ENCODE measurements around the gene CHD6. TPM values are rescaled to one million over a fixed set of nuclear protein-coding genes. Genes with fewer than 3 reads are reported as not detected.

Gene CHD6
- total and polyA plus RNA-seq, 3 donors from 2014 or later: 21.3 to 73.9 (median 71.5) TPM

DNA sequence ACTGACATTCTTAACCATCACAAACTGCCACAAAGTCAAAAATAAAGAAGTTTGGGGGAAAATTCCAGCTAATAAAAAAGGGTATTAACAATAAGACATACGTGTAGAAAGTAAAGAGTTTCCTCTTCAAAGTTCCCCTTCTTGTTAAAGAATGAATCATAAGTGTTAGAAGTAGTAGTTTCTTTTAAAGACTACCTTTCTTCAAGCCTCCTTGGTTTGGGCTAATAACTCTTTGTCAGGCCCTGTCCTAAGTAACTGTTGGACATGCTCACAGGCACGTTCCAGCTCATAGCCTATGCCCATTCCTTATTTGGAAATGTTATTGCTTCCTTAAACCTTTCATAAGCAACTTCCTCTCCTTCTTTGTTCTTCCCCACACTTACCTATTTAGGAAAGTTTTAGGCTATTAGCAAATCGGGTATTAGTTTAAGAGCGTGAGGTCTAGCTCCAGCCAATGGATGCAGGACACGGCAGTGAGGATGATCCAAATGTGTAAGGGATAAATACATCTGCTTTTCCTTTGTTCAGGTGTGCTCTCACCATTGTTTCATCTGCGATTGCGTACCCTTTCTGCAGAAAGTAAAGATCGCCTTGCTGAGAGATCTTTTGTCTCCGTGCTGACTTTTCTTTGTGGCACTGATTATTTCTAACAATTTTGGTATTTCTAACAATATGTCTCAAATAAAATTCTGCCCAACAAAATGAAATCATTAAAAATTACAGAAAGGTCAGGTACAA lies 64.9 kb downstream of the CHD6 start:
- Histone ChIP-seq H3K4me3 (no peak overlapping the region), H3K9me3 (no peaks in the 10 kb centered on the region), H3K36me3 (ENCODE audit: low read depth, missing control alignments) (no peaks in the 10 kb centered on the region), H3K27me3 (no peaks in the 10 kb centered on the region), H3K27ac (no peak overlapping the region), H3K4me1 (no peaks in the 10 kb centered on the region)
- intact Hi-C loops (cut with DNase I; ENCODE audit: low total_unique reads): no loop called here
- TF ChIP-seq POLR2A (IDR thresholded peaks at IDR 0.05): no peak
- TF ChIP-seq, protein P1, sequence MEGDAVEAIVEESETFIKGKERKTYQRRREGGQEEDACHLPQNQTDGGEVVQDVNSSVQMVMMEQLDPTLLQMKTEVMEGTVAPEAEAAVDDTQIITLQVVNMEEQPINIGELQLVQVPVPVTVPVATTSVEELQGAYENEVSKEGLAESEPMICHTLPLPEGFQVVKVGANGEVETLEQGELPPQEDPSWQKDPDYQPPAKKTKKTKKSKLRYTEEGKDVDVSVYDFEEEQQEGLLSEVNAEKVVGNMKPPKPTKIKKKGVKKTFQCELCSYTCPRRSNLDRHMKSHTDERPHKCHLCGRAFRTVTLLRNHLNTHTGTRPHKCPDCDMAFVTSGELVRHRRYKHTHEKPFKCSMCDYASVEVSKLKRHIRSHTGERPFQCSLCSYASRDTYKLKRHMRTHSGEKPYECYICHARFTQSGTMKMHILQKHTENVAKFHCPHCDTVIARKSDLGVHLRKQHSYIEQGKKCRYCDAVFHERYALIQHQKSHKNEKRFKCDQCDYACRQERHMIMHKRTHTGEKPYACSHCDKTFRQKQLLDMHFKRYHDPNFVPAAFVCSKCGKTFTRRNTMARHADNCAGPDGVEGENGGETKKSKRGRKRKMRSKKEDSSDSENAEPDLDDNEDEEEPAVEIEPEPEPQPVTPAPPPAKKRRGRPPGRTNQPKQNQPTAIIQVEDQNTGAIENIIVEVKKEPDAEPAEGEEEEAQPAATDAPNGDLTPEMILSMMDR (IDR thresholded peaks at IDR 0.05): no peak
- DNase-seq: no peak
- WGBS, 2 donors: 89 to 90% methylated on average over 9 of the region's 9 CpGs

DNA sequence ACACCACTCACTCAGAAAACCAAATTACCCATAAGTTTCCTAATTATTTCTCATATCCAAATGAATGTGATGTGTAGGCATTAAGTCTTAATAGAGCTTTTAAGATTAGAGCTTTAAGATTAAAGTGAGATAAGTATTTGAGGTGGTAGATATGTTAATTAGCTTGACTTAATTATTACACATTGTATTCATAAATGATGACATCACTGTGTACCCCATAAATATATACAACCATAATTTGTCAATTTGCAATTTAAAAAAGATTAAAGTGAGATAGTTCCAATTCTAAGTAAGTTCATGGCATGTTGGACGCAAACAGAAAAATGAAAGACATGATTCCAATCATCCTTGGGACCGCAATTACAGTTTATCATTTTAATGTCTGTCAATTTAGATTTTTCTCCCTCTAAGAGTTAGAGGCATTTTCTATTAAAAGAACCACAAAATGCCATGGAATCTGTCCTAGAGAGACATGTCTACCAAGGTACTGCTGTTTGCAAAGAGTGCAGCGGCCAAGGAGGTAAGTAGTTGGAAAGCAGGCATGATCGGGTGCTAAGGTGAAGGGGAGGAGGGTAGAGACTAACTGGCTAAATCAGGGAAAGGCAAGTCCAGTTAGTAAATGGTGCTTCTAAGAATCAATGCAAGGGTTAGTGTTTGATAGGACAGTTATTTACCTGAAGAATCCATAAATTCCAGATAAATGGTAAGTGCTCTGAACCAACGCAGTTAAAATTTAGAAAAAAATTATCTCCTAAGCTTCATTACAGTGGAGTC lies 65.7 kb downstream of the CHD6 start:
- WGBS, 2 donors: 93% methylated on average over 5 of the region's 5 CpGs
- Histone ChIP-seq H3K27ac (no peak overlapping the region), H3K9me3 (no peaks in the 10 kb centered on the region), H3K4me1 (no peaks in the 10 kb centered on the region), H3K4me3 (no peak overlapping the region), H3K36me3 (ENCODE audit: low read depth, missing control alignments) (no peaks in the 10 kb centered on the region), H3K27me3 (no peaks in the 10 kb centered on the region)
- no peak for DNase-seq
- no peak for TF ChIP-seq POLR2A (IDR thresholded peaks at IDR 0.05)
- TF ChIP-seq, protein P1 (IDR thresholded peaks at IDR 0.05): no peak
- intact Hi-C loops (cut with DNase I; ENCODE audit: low total_unique reads): no loop called here

DNA sequence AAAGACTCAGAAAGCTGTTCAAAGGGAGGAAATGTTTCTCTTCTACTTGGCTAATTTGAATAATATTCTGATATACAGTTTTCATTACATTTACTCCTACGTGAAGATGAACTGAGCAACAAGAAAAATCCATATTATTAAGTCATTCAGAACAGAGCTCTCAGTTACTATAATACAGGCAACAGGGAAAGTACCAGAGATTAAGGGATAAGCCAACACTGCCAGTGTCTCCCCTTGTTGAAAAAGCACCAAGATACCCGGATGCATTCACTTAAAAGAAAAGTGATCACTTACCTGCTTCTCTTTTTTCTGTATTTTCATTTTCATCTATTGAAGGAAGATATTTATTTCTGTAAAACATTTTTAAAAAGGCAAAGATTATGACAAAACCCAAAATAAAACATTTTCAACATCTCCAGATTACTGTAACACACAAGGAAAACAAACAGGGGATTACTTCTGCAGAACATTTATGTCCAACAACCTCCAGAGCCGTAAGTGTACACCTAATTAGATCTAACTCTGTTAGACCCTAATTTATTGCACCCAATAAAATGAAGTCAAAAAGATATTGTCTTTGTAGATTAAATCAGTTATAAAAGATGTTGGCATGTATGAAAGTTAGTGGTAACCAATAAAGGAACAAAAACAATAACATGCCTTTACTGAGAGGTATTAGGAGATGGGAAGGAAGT lies 67.0 kb downstream of the CHD6 start:
- Histone ChIP-seq H3K9me3 (no peaks in the 10 kb centered on the region), H3K27me3 (no peaks in the 10 kb centered on the region), H3K4me3 (no peak overlapping the region), H3K4me1 (no peaks in the 10 kb centered on the region), H3K27ac (no peak overlapping the region), H3K36me3 (ENCODE audit: low read depth, missing control alignments) (no peaks in the 10 kb centered on the region)
- intact Hi-C loops (cut with DNase I; ENCODE audit: low total_unique reads): no loop called here
- TF ChIP-seq, protein P1 (IDR thresholded peaks at IDR 0.05): no peak
- no peak for TF ChIP-seq POLR2A (IDR thresholded peaks at IDR 0.05)
- WGBS, 2 donors: 62 to 63% methylated on average over 3 of the region's 3 CpGs
- no peak for DNase-seq

DNA sequence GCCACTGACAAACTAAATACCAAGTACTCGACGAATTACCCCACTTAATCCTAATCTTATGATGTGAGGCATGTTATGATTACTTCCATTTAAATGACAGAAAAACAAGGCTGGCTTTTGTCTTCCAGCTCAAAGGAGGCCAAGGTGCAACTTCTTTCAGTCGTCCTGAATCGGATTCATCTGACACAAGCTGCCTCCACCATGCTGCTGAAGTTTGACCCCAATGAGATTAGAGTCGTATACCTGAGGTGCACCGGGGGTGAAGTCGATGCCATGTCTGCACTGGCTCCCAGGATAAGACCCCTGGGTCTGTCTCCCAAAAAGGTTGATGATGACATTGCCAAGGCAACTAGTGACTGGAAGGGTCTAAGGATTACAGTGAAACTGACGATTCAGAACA lies 71.0 kb downstream of the CHD6 start:
- Histone ChIP-seq H3K4me3 (no peak overlapping the region), H3K27me3 (no peaks in the 10 kb centered on the region), H3K4me1 (no peaks in the 10 kb centered on the region), H3K36me3 (ENCODE audit: low read depth, missing control alignments) (no peaks in the 10 kb centered on the region), H3K27ac (no peak overlapping the region), H3K9me3 (no peaks in the 10 kb centered on the region)
- TF ChIP-seq, protein P1 (IDR thresholded peaks at IDR 0.05): no peak
- no peak for TF ChIP-seq POLR2A (IDR thresholded peaks at IDR 0.05)
- WGBS, 2 donors: 90 to 94% methylated on average over 8 of the region's 8 CpGs
- DNase-seq: no peak
- intact Hi-C loops (cut with DNase I; ENCODE audit: low total_unique reads): no loop called here

All from testis (tissue), 3 donors.